HG03108 (cell line): ENCODE results near the gene VPS41.

ENCODE experiments used
- ATAC-seq: cut with Tn5 transposase; IDR thresholded peaks from one replicate; pipeline ENCODE4 v1.9.1; 2021; ENCODE audit warnings: moderate library complexity; ENCODE audit not compliant: unreplicated experiment

The VPS41 gene

DNA sequence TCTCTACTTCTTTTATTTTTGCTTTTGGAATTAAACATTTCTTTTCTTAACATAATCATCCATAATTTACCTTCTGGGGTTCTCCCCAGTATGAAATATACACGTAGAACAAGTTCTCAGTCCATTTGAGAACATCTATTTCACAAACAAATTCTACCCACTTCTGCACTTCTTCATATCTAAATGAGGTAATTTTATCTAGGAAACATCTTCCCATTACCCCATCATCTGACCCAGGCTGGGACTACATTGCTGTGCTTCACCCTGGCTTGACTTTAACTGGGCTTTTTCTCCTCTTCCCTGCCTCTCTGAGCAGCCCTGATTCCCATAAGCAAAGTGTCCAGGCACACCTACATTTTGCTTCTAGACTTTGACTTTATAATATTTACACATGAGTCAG lies 234.5 kb downstream of the VPS41 start:
- ATAC-seq: no peak

DNA sequence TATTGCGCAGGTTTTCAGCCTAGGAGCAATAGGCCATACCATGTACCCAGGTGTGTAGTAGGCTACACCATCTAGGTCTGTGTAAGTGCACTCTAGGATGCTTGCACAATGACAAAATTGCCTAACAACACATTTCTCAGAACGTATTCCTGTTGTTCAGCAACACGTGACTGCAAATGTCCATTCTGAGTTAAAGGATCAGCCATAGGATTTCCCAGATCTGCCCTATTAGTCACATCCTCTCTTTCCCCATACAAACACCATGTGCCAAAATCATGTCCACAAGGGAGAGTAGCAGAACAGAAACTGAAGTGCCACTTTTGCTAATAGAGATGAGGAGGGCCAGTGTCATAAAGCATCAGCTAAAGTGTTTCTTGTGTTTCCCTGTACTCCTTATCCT lies 235.2 kb downstream of the VPS41 start:
- ATAC-seq: no peak
